Inflammatory macrophage treated with lipopolysaccharide for 1 hour (primary cell): ENCODE results near the gene ENTHD1.
"Not testable (repeated sequence)": the region's sequence is repeated elsewhere in the genome, so short reads cannot be mapped to it uniquely, and the experiment has no call there.

Source experiments
- DNase-seq, 2 donors: peaks; one replicate each; pipeline ENCODE4 v3.0.0-alpha.2; 2020 to 2022

The ENTHD1 gene

GRCh38 chr22:39773976-39774539 lies 119.5 kb downstream of the ENTHD1 start:
- no peak for DNase-seq

GRCh38 chr22:39773503-39773902 lies 120.1 kb downstream of the ENTHD1 start:
- no peak for DNase-seq

GRCh38 chr22:39771486-39771885 lies 122.1 kb downstream of the ENTHD1 start:
- DNase-seq, result no peak

GRCh38 chr22:39765661-39766060 lies 127.9 kb downstream of the ENTHD1 start:
- DNase-seq, result no peak

GRCh38 chr22:39765046-39765445 lies 128.5 kb downstream of the ENTHD1 start:
- DNase-seq, result no peak

GRCh38 chr22:39763276-39763675 lies 130.3 kb downstream of the ENTHD1 start:
- no peak for DNase-seq

GRCh38 chr22:39750759-39751158 lies 142.8 kb downstream of the ENTHD1 start:
- DNase-seq, result no peak

GRCh38 chr22:39748877-39749276 lies 144.7 kb downstream of the ENTHD1 start:
- no peak for DNase-seq

GRCh38 chr22:39746600-39747262 lies 146.8 kb downstream of the ENTHD1 start:
- DNase-seq, result no peak

GRCh38 chr22:39745789-39746188 lies 147.8 kb downstream of the ENTHD1 start:
- peak; percentile 3 to 13 for DNase-seq

- no peak for DNase-seq
Observed at GRCh38 chr22:39744353-39744752, 149.2 kb downstream of the ENTHD1 start.

GRCh38 chr22:39743935-39744334 lies 149.6 kb downstream of the ENTHD1 start:
- DNase-seq, result no peak

- DNase-seq, result no peak
Observed at GRCh38 chr22:39739338-39740027, 154.1 kb downstream of the ENTHD1 start.

GRCh38 chr22:39738746-39739145 lies 154.8 kb downstream of the ENTHD1 start:
- no peak for DNase-seq

- no peak for DNase-seq
Observed at GRCh38 chr22:39735776-39736175, 157.8 kb downstream of the ENTHD1 start.

- DNase-seq, result no peak
Observed at GRCh38 chr22:39734866-39735265, 158.7 kb downstream of the ENTHD1 start.

GRCh38 chr22:39734046-39734445 lies 159.5 kb downstream of the ENTHD1 start:
- not testable (repeated sequence) for DNase-seq

GRCh38 chr22:39733191-39733590 lies 160.4 kb downstream of the ENTHD1 start:
- DNase-seq, result no peak

- no peak for DNase-seq
Observed at GRCh38 chr22:39732625-39733024, 160.9 kb downstream of the ENTHD1 start.

GRCh38 chr22:39731881-39732555 lies 161.5 kb downstream of the ENTHD1 start:
- no peak for DNase-seq

- no peak for DNase-seq
Observed at GRCh38 chr22:39731481-39731880, 162.1 kb downstream of the ENTHD1 start.

- no peak for DNase-seq
Observed at GRCh38 chr22:39729141-39729934, 164.2 kb downstream of the ENTHD1 start.
